Suppressor macrophage treated with lipopolysaccharide for 1 hour (primary cell): ENCODE results near the gene SSBP3.

Source experiments
- DNase-seq, 3 donors: peaks; one replicate each; pipeline ENCODE4 v3.0.0-alpha.2; 2020 to 2022

Gene SSBP3

DNA sequence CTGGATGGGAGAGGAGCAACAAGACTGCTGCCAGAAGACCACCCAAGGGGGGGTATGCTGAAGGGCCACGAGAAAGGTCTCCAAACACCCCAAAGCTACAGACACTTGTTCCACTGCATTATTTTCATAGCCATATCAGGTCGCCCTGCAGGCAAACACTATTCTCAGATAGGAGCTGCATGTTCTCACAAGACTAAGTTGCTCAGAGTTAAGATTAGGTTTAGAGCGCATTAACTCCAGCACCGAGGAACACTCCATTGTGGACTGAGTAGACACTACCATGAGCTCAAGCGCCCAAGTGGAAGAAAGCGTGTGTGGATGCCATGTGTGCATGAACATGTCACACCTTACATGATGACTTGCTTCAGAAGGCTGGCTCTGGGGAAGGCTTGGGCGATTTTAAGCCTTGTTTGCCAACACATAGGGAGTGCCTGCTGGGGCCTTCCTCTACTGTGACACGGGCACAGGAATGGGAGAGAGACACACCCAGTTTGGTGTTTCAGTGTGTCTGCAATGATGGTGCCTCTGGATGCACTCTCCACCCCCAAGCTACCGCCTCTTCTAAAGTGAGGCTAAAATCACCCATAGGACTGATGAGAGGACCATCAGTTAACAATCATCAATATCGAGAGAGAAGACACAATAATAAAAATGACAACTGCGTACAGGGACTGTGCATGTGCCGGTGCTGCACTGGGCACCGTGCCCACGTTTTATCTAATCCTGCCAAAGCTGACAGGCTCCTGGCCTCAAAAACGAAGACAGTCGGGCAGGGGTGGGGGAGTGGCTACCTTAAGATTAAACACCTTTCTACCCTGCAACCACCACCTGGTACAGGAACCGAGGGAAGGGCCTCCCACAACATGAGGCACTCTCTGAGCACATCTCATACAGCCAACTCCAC is 34.9 kb downstream of the SSBP3 start:
- no peak for DNase-seq

DNA sequence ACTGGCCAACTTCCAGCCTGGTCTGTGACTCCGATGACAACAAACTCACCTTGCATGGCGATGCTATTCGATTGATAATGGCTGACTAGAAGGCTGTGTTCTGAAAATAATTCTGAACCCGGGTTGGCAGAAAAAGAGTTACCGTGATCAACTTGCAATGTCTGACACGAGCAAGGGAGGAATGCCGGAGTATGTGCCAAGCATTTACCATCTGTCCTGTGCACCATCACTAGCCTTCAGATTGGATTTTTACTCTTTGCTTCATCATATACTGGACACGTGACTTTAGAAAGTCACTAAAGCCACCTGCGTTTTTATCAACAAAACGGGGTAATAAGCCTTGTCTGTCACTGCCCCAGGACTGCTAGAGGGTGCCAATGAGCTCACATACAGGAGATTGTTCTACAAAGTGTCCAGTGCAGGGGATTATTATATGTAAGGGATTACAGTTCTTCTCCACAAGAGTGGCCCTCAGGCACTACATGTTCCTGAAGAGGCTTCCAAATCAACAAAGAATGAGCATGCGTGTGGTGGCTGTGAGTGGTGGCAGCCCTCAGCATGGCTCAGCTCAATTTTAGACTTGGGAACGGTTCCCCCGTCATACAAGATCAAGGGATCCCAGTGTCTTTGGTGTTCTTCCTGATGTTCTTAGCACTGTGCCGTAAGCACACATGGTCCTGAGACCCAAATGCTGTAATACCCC is 35.8 kb downstream of the SSBP3 start:
- no peak for DNase-seq

DNA sequence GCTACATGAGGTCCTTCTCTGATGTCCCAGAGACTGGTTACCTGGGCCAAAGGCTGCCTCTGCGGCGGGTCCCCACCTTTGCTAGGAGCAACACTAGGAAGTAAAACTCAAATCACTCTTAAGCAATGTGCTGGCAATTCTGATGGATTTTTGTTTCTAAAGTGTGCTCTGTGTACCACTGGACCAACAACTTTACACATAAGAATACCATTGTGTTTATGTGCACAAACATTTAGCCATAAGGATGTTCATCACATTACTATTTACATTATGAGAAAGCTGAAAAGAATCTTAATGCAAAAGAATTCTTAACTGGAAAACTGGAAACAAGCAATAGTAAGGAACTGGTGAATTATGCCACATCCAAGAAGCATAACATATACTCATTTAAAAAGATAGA is 38.6 kb downstream of the SSBP3 start:
- DNase-seq = no peak

DNA sequence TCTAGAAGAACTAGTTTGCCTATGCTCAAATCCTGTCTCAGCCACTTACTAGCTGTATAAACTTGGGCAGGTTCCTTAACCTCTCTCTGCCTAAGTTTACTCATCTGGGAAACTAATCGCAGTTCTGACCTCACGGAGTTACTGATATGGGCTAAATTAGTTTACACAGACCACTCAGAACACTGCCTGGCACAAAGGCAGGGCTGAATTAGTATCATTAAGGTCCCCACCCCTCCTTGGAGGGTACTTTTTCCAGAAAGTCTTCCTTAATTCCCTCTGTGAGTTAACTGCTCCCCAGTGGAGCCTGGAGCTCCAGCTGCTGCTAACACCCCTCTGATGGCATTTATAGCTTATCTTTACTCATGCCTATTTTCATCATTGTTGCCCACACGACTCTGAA is 40.3 kb downstream of the SSBP3 start:
- no peak for DNase-seq

DNA sequence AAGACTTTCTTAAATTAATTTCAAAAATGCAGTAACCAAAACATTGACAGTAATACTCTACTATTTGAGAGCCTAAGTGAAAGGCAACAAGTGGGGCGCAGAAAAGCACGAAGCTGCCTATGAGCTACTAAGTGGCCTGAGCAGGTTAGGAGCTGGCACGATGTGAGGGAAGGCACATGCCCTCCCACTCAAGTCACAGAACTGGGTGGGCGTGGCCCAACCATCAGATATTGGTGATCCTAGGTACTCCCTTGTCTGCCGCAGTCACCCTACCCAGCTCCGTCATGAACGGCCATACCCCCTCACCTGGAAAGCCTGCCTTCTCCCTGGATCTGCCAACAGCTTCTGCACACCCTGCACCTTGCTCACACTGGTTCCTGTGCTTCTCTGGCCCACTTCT is 40.8 kb downstream of the SSBP3 start:
- DNase-seq = no peak

DNA sequence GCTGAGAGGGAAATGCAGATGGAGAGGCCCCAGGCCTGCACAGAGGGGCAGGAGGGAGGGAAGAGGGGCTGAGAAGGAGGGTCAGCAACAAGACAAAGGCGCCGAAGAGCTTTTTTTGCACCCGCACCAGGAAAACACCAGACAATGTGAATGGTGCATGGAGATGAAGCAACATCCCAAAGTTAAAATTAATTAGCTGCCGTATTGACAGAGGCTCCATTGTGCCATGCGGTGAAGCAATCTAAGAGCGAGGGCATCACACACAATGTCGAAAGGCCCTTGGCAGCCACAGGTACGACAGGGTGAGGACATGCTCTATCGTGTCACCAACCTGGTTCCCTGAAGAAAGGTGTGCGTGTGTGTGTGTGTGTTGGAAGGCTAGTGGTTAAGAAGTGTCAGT is 41.2 kb downstream of the SSBP3 start:
- DNase-seq = no peak

DNA sequence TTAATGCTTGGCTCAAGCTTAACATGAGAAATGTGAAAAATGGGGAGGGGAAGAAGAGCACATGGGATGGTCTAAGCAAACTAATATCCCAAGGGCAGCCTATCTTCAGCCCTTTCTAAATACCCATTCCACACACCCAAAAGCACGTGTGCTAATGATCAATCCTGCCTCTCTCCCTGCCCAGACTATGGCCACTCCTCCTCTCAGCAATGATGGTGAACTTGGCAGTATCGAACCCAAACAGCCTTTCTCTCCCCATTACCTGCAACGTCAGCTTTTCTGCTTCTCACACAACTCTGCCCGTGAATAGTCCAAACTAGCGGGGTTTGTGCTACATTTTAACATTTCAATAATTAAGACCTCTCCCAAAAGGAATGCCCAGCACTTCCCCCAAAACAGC is 41.6 kb downstream of the SSBP3 start:
- DNase-seq = no peak

DNA sequence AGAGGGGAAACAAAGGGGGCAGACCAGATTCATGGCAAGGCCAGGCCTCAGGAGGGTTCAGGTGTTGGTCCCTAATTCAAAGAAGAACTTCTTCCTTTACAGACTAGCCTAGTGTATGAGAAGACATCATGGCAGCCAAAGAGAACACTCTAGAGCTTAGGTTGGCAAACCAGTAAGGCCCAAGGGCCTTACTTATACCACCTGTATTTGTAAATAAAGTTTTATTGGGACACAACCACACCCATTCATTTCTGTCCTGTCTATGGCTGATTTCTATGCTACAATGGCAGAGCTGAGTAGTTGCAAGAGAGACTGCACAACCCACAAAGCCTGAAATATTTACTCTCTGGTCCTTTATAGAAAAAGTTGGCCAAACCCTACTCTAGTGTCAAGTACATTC is 42.3 kb downstream of the SSBP3 start:
- DNase-seq = no peak

DNA sequence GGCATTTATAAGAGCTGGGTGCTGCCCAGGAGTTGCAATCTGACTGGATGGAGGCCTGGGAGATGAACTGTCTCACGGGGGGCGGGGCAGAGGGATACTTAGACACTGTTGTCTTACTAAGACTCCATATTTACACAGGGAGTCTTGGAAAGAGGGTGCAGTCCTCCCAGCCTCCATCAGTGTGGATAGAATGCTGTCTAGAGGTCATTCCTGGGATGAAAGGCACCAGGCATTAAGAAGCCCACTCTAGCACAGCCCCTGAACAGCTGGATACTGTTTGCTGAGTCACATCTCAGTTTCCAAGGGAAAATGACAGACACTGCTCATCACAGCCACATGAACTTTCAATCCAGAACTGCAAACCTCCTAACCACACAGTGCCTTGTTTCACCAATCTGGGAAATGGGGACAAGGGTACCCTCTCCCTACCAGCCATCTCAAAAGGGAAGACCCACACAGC is 43.3 kb downstream of the SSBP3 start:
- DNase-seq = no peak

DNA sequence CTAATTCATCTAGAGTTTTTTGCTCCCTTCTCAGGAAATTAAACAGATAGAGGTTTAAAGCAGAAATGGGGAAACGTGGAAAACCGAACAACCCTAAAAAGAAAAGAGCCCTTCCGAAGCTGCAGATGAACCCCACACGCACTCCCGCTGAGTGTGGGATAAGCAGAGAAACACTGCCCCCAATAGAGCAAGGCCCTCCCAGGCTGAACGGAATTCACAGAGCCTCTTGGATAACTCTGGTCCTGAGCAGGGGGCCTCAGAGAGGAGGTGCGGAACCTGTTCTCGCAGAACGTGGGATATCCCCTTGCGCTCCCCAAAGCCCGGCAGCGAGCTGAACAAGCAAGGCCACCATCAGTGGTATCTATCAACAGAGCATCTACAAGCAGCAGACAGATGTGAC is 44.9 kb downstream of the SSBP3 start:
- DNase-seq = no peak

DNA sequence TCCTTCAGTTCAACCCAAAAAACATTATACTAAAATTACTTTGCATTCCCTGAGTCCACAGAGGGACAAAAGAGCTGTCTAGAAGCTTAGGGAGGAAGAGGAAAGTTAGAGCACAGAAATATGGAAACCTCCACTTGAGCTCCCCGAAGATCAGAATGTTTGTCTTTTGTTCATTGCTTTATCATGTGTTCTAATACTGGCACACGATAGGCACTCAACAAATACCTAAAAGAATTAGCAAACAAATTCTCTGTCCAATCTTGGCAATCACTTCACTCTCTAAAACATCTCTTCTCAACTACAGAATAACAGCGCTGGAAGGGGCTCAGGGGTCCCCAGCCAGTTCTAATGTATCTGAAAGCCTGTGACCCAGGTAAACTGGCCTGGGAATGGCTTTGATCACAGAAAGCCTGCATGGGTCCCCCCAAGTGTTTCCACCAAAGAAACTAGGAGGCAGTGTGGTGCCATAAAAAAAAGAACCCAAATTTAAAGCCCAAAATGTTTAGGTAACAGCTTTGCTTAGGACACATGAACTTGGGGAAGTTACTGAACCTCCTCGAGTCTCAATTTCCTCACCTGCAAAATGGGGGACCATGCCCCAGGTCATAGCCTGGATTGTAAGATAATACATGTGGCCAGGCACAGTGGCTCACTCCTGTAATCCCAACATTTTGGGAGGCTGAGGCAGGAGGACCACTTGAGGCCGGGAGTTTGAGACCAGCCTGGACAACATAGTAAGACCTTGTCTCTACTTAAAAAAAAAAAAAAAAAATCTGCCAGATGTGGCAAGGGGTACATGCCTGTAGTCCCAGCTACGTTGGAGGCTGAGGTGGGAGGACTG is 45.8 kb downstream of the SSBP3 start:
- DNase-seq = no peak

DNA sequence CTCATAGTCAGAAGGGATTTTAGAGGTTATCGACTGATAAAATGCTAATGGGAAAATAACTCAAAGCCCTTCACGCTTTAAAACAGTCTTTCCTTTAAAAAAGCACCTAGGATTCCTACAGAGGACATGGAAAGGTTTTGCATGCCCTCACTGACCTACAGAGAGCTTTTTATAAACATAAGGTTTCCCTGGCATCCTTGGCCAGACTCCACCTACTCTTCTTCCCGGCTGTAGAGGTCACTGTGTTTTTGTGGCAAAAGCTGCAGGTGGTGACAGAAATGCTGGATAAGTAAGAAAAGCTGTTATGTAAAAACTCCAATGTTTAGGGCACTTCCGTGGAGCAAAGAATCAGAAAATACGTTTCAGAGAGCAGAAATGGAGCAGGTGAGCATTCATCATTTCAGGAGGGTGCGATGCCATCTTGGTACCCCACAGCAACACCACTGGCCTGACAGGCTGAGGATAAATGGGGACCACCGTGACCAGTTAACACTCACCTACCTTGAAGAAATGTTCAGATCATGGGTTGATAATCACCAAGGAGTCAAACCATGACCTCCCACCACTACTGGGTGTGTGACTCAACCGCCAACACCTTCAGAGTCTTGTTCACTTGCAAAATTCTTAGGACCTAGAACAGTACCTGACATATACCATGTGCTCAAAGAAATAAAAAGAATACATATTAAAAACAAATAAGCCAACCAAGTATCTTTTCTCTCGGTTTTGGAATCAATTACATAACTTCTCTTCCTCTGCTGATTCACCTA is 46.6 kb downstream of the SSBP3 start:
- no peak for DNase-seq

DNA sequence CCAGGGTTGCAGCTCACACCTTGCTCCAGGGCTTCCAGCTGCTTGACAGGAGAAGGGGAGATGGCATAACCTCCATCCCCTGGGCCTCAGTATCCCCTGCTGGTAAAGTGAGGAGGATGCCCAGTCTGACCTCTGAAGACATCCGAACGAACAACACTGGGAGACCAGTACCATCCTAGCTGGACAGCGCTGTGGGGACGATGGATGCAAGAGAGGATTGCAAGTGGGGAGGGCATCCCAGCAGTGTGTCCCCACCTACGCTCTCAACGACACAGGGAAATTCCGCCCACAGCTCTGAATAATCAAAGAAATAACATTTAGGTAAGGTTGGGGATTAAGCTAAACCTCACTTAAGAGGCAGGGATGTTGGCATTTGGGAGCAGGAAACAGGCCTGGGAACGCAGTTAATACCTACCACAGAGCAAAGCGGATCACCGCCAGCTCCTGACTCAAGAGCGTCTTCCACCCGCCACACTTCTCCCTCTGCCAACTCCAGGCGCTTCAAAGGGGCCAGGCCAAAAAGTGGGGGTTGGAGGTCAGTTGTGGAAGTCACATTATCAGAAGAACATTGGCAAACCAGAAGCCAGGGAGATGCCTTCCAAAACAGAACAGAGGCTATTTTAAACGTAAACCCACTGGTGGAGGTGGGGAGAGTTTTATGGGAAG is 47.6 kb downstream of the SSBP3 start:
- DNase-seq = no peak

DNA sequence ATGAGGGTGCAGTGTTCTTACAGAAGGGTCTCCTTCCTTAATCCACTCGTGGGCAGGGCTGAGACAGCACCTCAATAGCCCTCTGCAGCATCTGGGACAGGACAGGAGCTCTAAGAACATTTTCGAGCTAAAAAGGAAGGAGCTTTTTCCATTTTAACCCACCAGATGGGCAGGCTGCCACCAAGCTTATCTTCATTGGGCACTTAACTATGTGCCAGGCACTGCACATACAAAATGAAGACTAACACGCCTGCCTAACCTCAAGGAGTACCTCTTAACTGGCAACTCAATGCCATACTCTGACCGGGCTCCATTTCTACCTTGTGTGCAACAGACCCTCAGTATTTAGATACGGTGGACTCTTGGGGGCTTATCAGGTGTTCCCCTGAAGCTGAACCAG is 48.2 kb downstream of the SSBP3 start:
- no peak for DNase-seq

DNA sequence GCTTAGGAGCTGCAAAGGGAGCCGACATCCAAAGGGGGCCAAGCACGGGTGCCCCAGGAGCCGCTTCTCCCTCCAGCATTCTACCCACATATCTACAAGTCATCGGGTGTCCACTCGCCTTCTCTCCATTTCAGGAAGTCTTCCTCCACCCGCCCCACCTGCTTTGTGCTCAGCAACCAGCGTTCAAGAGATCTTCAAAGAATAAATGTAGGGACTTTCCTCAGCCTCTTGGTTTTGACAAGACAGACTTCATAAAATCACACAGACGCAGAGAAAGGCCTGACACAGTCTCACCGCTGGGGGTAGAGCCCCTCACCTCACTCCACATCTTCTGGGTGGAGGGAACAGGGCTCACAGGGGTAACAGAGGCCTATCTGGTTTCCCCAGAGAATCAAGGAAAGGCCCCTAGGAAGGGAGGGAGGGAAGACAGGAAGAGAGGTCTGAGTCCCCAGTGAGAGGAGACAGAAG is 49.5 kb downstream of the SSBP3 start:
- DNase-seq = peak; percentile 23 to 39 (median 27)

DNA sequence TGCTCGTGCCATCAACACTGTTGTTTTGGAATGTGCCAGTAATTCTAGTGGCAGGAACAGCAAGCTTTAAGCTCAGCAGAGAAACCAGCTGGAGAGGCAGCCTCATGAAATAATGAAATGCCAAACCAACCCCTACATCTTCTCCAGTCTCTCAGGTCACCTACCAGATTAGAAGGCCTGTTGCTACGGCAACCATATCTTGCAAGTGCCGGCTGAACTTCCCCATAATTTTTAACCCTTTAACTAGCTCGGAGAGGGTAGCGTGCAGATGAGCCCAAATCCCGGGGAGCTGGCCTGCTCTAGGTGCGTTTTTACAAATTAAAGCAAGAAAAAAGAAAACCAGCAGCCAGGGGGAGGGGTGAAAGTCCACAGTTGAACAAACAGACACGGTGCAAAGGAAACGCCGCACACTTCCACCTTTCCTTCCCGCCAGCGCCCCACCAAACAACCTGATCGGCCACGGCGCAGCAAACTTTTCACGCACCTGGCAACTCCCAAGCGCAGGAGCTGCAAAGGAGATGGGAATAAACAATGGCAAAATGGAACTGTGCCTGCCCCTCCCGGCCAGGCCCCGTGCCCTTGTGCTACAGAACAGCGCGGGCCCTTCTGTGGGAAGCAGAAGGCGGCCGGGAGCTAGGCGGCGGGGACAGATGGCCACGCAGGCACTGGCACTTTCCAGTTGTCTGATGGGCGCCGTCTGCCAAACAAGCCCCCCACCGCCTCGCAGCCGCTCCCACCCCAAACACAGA is 50.1 kb downstream of the SSBP3 start:
- peak in 1 of 3 donors; percentile 25 for DNase-seq

DNA sequence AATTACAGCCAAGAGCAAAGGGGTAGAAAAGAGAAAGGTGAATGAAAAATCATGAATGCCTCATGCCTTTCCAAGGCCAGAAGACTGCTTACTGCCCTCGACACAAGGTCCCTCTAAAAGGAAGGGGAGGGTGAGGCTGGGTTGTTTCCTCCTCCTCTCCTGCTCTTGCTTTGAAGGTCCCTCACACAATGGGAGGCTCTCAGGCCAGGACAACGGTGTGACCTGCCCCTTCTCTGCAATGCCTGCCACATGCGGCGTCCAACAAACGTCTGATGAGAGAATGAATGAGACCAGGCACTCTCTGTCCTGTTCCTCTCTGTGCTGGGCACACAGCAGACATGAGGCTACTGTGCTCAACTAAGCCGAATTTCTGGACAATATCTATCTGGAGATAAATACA is 51.3 kb downstream of the SSBP3 start:
- DNase-seq = no peak

DNA sequence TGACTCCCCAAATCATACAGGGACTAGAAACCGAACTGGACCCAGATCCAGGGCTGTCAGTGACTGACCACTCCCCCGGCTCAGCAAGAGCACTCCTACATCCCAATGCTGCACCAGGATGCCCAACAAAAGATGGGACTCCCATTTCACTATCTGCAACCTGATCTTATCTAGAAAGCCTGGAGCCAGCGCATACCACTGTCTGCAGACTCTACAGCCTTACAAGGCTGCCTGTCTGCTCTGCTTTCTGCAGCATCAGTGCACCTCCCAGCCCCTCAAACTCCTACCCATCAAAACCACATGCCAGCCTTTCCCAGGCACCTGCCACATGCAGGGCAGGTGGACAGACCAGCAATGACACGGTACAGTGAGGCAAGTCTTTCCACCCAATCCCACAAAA is 52.2 kb downstream of the SSBP3 start:
- DNase-seq = no peak

DNA sequence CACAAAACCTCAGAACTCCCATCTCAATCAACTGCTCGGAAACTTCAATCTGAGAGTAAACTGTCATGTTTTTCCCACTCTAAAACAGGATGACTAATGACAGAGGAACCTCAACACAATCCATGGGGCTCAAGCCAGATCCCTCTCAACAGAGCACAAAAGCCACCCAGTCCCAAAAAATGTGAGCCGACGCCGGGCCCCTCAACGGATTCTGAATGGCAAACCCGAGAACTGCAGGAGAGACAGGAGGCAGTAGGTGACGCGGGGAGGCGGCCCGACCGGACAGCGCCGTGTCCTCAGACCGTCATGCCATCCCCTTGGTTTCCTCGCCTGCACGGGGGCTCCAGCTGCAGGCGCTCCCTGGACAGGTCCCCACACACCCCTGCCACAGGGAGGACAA is 53.4 kb downstream of the SSBP3 start:
- DNase-seq = no peak

DNA sequence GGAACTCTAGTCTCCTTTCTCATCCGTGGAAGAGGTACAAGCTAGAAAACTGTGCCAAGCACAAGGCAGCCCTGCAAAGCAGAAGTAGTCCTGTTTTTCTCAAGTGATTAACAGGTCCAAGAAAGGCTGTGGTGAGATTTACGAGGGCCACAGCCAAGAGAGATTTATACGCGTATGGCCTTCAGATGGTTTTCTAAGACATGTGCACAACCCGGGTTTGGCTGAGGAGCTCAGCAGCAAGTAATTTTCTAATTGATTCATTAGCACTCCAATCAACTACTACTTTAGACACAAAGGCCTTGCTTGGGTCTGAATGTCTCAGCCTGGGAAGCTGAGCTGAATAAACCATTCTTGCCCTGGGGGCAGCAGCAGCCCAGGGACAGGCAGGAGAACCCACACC is 55.8 kb downstream of the SSBP3 start:
- DNase-seq = no peak

DNA sequence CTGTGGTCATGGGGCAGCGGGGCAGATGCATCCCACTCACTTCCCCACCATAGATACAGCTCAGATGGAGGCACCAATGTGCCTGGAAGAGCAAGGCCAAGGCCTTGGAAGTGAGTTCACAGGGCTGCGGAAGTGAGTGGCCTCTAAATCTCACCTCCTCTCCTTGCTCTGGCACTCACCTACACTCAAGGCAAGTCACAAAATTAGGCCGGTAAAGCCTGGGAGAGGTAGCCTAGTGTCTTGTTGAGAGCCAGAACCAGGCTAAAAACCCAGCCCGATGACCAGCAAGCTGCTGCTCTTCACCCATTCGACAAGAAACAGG is 57.5 kb downstream of the SSBP3 start:
- DNase-seq = no peak
